Epidermal melanocyte (primary cell): ENCODE measurements around the gene TRMT11.
"Not testable (repeated sequence)": the region's sequence is repeated elsewhere in the genome, so short reads cannot be mapped to it uniquely, and the experiment has no call there.

ENCODE experiments used
- DNase-seq: peaks from one replicate; pipeline ENCODE4 v3.0.0; 2011; ENCODE audit warnings: low spot score; ENCODE audit not compliant: insufficient read length

TRMT11 gene

GRCh38 chr6:125986301-125987025, at the start of gene TRMT11:
Gene TRMT11, plus strand, starts transcription at chr6:125986540. Its CDS starts 11 bp downstream, at chr6:125986551.
- DNase-seq = peak; percentile 84

GRCh38 chr6:125939026-125939425, 47.3 kb upstream of the TRMT11 start:
- DNase-seq = no peak

GRCh38 chr6:125939791-125940190, 46.5 kb upstream of the TRMT11 start:
- no peak for DNase-seq

- no peak for DNase-seq
Measured at GRCh38 chr6:125940247-125941041, 45.9 kb upstream of the TRMT11 start.

GRCh38 chr6:125942672-125943527, 43.4 kb upstream of the TRMT11 start:
- DNase-seq = no peak

GRCh38 chr6:125943528-125944433, 42.6 kb upstream of the TRMT11 start:
- no peak for DNase-seq

GRCh38 chr6:125944434-125944816, 41.9 kb upstream of the TRMT11 start:
- no peak for DNase-seq

GRCh38 chr6:125944896-125945295, 41.4 kb upstream of the TRMT11 start:
- no peak for DNase-seq

- DNase-seq = no peak
Measured at GRCh38 chr6:125945378-125946141, 40.8 kb upstream of the TRMT11 start.

GRCh38 chr6:125947615-125948014, 38.7 kb upstream of the TRMT11 start:
- no peak for DNase-seq

GRCh38 chr6:125948455-125948854, 37.9 kb upstream of the TRMT11 start:
- DNase-seq = no peak

GRCh38 chr6:125949069-125949468, 37.3 kb upstream of the TRMT11 start:
- no peak for DNase-seq

- DNase-seq = no peak
Measured at GRCh38 chr6:125950293-125950692, 36.0 kb upstream of the TRMT11 start.

GRCh38 chr6:125950716-125951115, 35.6 kb upstream of the TRMT11 start:
- not testable (repeated sequence) for DNase-seq

- DNase-seq = no peak
Measured at GRCh38 chr6:125951323-125951722, 35.0 kb upstream of the TRMT11 start.

GRCh38 chr6:125952764-125953501, 33.4 kb upstream of the TRMT11 start:
- DNase-seq = no peak

- no peak for DNase-seq
Measured at GRCh38 chr6:125953502-125953875, 32.9 kb upstream of the TRMT11 start.

- no peak for DNase-seq
Measured at GRCh38 chr6:125954735-125955339, 31.5 kb upstream of the TRMT11 start.

GRCh38 chr6:125955973-125956372, 30.4 kb upstream of the TRMT11 start:
- no peak for DNase-seq
